ENCODE data around the gene CACNA1D.

CACNA1D gene

GRCh38 chr3:53845103-53845880, 350.9 kb downstream of the CACNA1D start:
- DNase-seq (ENCODE audit: insufficient read length, low spot score) (no peak), FAIRE-seq (no peak)
- no peak for TF ChIP-seq POLR2A (IDR thresholded peaks at IDR 0.05; ENCODE audit: low read depth, low read length)

GRCh38 chr3:53845881-53846133, 351.4 kb downstream of the CACNA1D start:
- DNase-seq (ENCODE audit: insufficient read length, low spot score), result no peak
- FAIRE-seq, result no peak
- TF ChIP-seq POLR2A (IDR thresholded peaks at IDR 0.05; ENCODE audit: low read depth, low read length), result no peak

GRCh38 chr3:53846134-53846850, 351.9 kb downstream of the CACNA1D start, which contains the start of the genes CHDH and IL17RB:
CHDH (minus strand) TSS chr3:53846419; CDS start chr3:53824008, 22,411 bp downstream.
IL17RB (plus strand) TSS chr3:53846568; CDS start chr3:53846589, 21 bp downstream.
- FAIRE-seq (no peak), DNase-seq (ENCODE audit: insufficient read length, low spot score) (no peak)
- no peak for TF ChIP-seq POLR2A (IDR thresholded peaks at IDR 0.05; ENCODE audit: low read depth, low read length)

GRCh38 chr3:53846851-53847155, 352.4 kb downstream of the CACNA1D start:
- no peak for DNase-seq (ENCODE audit: insufficient read length, low spot score)

GRCh38 chr3:53849916-53850315, 355.5 kb downstream of the CACNA1D start:
- no peak for TF ChIP-seq POLR2A (IDR thresholded peaks at IDR 0.05; ENCODE audit: low read depth, low read length)
- no peak for FAIRE-seq

More at GRCh38 chr3:53846851-53847155, 352.4 kb downstream of the CACNA1D start:
- FAIRE-seq, result no peak
- no peak for TF ChIP-seq POLR2A (IDR thresholded peaks at IDR 0.05; ENCODE audit: low read depth, low read length)

GRCh38 chr3:53850895-53851294, 356.5 kb downstream of the CACNA1D start:
- DNase-seq (ENCODE audit: insufficient read length, low spot score), result no peak
- FAIRE-seq, result no peak
- no peak for TF ChIP-seq POLR2A (IDR thresholded peaks at IDR 0.05; ENCODE audit: low read depth, low read length)

More at GRCh38 chr3:53849916-53850315, 355.5 kb downstream of the CACNA1D start:
- DNase-seq (ENCODE audit: insufficient read length, low spot score), result no peak

GRCh38 chr3:53856964-53857363, 362.6 kb downstream of the CACNA1D start:
- FAIRE-seq (no peak), DNase-seq (ENCODE audit: insufficient read length, low spot score) (no peak)
- no peak for TF ChIP-seq POLR2A (IDR thresholded peaks at IDR 0.05; ENCODE audit: low read depth, low read length)

- FAIRE-seq, result no peak
- DNase-seq (ENCODE audit: insufficient read length, low spot score), result no peak
Measured at GRCh38 chr3:53858096-53858741, 363.8 kb downstream of the CACNA1D start.

GRCh38 chr3:53859178-53859577, 364.8 kb downstream of the CACNA1D start:
- FAIRE-seq (no peak), DNase-seq (ENCODE audit: insufficient read length, low spot score) (no peak)
- TF ChIP-seq POLR2A (IDR thresholded peaks at IDR 0.05; ENCODE audit: low read depth, low read length), result no peak

More at GRCh38 chr3:53858096-53858741, 363.8 kb downstream of the CACNA1D start:
- no peak for TF ChIP-seq POLR2A (IDR thresholded peaks at IDR 0.05; ENCODE audit: low read depth, low read length)

GRCh38 chr3:53860196-53860595, 365.8 kb downstream of the CACNA1D start:
- no peak for TF ChIP-seq POLR2A (IDR thresholded peaks at IDR 0.05; ENCODE audit: low read depth, low read length)
- DNase-seq (ENCODE audit: insufficient read length, low spot score), result no peak
- FAIRE-seq, result no peak

- FAIRE-seq, result no peak
- TF ChIP-seq POLR2A (IDR thresholded peaks at IDR 0.05; ENCODE audit: low read depth, low read length), result no peak
- DNase-seq (ENCODE audit: insufficient read length, low spot score), result no peak
Measured at GRCh38 chr3:53862241-53862640, 367.8 kb downstream of the CACNA1D start.

GRCh38 chr3:53863145-53863544, 368.7 kb downstream of the CACNA1D start:
- no peak for TF ChIP-seq POLR2A (IDR thresholded peaks at IDR 0.05; ENCODE audit: low read depth, low read length)
- DNase-seq (ENCODE audit: insufficient read length, low spot score) (no peak), FAIRE-seq (no peak)
